Kidney glomerular epithelial cell (primary cell): Measurements from ENCODE around the gene ITPKC.
"Not testable (repeated sequence)": the region's sequence is repeated elsewhere in the genome, so short reads cannot be mapped to it uniquely, and the experiment has no call there.

Experiments used
- DNase-seq: peaks from one replicate; lab custom pipeline; 2025; lab: John Stamatoyannopoulos, UW

ITPKC gene

GRCh38 chr19:40768869-40769268 lies 52.0 kb downstream of the ITPKC start:
- no peak for DNase-seq

DNA sequence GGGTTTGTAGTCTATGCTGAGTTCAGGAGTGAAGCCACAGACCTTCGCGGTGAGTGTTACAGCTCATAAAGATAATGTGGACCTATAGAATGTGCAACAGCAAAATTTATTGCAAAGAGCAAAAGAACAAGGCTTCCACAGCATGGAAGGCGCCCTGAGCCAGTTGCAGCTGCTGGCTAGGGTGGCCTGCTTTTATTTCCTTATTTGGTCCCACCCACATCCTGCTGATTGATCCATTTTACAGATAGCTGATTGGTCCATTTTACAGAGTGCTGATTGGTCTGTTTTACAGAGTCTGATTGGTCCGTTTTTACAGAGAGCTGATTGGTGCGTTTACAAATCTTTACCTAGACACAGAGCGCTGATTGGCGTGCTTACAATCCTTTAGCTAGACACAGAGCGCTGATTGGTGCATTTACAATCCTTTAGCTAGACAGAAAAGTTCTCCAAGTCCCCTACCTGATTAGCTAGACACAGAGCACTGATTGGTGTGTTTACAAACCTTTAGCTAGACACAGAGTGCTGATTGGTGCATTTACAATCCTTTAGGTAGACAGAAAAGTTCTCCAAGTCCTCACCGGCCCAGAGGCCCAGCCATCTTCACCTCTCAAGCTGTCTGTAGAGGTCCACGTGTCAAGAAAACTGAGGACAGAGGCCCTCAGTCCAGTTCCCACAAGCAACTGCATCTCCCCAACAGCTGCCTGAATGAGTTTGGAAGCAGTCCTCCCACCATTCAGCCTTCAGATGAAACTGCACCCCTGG lies 54.4 kb downstream of the ITPKC start:
- DNase-seq = not testable (repeated sequence)

DNA sequence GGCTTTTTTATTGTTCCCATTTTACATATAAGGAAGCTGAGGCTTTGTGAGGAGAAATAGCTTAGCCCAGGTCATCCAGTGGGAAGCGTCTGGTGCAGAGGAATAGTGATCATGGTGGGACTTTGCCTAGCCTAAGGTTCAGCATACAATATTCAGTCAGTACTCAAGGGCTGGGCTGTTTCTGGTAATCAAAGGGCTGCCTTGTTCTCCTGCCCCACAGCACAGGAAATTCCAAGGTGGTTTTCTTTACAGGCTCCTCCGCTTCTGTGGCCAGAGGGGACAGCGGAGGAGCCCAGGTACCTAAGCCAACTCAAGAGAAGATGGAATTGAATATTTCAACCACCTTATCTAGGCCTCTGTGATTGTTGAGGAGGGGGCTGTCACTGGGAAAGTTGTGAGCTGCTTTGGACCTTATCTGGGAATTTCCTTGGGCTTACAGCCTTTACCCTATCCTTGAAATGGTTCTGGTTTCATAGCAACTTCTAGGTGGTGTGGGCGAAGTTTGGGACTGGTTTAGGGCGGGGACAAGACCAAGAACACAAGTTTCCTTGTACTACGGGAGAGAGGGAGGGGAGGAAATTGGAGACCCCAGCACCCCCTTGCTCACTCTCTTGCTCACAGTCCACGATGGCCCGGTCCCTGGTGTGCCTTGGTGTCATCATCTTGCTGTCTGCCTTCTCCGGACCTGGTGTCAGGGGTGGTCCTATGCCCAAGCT lies 58.2 kb downstream of the ITPKC start, which contains the start of gene MIA:
Gene MIA, plus strand, starts transcription at position 606 of the 716 bp plus-strand sequence. Its CDS starts 22 bp downstream, at position 628.
- no peak for DNase-seq

DNA sequence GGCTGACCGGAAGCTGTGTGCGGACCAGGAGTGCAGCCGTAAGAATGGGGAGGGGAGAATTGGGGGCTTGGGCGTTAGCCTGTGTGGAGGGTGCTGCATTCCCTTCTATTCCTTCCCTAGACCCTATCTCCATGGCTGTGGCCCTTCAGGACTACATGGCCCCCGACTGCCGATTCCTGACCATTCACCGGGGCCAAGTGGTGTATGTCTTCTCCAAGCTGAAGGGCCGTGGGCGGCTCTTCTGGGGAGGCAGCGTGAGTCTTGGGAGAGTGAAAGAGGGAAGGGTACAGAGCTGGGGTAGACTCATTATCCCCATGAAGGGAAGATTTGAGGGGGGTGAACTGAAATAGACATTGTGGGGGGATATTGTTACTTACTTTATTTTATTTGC lies 58.7 kb downstream of the ITPKC start:
- no peak for DNase-seq

- DNase-seq = no peak
These were observed 59.5 kb downstream of the ITPKC start for GRCh38 chr19:40776364-40776763.

GRCh38 chr19:40776932-40777644 lies 60.2 kb downstream of the ITPKC start:
- DNase-seq = peak; percentile 87

- DNase-seq = no peak
These were observed 60.7 kb downstream of the ITPKC start for GRCh38 chr19:40777645-40777936.

DNA sequence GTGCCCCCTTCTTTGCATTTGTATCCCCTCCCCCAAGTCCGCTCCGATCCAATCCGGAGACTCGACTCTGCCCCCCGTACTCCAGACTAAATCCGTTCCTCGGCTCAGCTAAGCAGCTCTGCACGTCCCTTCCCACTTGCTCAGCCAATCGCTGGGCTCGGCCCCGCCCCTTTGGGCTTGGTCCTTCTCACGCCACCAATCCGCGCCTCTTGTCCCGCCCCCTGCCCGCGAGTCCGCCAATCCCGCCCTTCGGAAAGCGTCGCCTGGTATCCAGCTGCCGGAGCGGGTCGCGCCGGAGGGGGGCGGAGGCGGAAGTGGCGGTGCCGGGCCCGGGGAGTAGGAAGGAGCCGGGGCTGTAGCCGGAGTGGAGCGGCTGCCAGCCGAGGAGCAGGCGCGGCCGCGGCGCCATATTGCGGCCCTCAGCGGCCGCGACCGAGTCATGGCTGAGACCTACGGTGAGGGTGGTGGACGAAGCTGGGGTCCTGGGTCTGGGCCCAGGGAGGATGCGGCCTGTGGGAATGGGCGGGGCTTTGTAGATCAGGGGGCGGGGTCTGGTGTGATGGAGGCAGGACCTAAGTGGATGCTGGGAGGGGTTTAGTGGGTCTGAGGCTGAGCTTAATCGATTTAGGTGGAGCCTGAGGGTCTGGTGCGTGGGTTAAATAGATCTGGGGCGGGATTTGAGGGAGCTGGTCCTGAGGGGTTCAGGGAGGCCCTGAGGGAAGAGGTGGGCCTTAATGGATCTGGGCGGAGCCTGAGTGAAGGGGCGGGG lies 61.2 kb downstream of the ITPKC start, which contains the start of gene RAB4B:
Gene RAB4B, plus strand, starts transcription at position 311 of the 769 bp plus-strand sequence. Its CDS starts 129 bp downstream, at position 440.
- peak; percentile 99 for DNase-seq

DNA sequence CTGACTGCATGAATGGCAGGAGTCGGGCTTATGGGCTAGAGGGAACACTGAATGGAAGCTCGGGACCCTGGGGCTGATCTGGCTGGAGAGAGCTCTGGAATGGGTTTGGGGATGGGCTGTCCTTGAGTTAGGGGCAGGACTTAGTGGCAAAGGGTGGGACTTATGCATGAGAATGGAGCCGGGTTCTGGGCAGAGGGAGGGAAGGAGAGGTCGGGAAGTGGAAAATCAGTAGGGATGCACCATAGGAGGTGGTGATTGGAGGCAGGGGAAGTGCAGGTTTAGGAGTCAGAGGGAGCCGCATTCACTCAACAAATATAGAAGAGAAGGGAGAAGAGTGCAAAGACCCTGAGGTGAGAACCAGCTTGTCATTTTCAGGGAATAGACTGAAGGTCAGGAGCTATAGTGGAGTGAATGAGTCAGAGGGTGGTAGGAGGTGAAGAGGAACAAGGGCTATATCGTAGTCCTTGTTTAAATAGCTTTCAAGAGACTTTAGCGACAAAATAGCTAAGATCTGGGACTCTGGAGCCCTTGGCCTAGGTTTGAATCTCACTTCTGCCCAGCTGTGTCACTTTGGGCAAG lies 61.9 kb downstream of the ITPKC start:
- DNase-seq = peak; percentile 38

DNA sequence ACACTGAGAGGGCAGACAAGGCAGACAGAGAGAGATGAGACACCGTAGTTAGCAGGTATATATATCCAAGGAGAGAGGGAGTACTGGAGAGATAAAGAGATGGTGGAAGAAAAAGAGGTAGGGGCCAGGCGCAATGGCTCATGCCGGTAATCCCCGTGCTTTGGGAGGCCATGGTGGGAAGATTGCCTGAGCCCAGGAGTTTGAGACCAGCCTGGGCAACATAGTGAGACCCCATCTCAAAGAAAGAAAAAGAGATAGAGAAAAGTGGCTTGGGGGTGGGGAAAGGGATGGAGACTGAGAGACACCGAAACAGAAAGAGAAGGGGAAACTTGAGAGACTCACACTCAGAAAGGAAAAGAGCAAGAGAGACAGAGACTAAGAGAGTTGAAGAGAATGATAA lies 63.7 kb downstream of the ITPKC start:
- DNase-seq = no peak

DNA sequence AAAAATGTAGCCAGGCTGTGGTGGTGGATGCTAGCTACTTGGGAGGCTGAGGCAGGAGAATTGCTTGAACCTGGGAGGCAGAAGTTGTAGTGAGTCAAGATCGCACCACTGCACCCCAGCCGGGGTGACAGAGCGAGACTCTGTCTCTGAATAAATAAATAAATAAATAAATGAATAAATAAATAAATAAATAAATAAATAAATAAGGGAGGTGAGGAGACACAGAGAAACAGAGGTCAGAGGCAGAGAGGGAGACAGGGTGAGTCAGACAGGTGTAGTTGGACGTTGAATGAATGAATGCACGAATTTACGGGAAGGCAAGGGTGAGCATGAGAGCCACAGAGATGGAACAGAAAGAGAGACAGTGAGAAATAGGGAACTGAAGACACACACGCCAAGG lies 64.2 kb downstream of the ITPKC start:
- no peak for DNase-seq

DNA sequence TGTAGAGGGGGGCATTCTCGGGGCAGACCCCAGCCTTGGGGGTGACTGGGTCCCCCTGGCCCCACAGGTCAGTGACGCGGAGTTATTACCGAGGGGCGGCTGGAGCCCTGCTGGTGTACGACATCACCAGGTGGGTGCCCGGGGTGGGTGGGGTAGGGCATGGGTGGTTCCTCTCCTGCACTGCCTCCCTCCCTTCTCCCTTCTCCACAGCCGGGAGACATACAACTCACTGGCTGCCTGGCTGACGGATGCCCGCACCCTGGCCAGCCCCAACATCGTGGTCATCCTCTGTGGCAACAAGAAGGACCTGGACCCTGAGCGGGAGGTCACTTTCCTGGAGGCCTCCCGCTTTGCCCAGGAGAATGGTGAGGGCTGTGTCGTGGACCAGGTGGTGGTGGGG lies 66.8 kb downstream of the ITPKC start:
- DNase-seq = no peak

DNA sequence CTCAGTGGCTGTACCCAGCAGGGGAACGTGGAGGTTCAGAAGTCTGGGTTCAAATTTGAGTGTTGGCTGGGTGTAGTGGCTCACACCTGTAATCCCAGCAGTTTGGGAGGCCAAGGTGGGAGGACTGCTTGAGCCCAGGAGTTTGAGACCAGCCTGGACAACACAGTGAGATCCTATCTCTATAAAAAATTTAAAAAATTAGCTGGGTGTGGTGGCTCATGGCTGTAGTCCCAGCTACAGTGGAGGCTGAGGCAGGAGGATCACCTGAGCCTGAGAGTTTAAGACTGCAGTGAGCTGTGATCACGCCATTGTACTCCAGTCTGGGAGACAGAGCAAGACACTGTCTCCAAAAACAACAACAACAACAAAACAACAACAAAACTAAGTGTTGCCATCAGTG lies 67.2 kb downstream of the ITPKC start:
- not testable (repeated sequence) for DNase-seq

- DNase-seq = no peak
These were observed 68.6 kb downstream of the ITPKC start for GRCh38 chr19:40785526-40785925.

- no peak for DNase-seq
These were observed 69.4 kb downstream of the ITPKC start for GRCh38 chr19:40786060-40787037.
